Spleen (tissue), 7 donors: ENCODE results near the gene PEX14.

Experiments
- POLR2A ChIP-seq, 3 donors: fragments of 450-650 bp; IDR thresholded peaks; one replicate each; pipeline ENCODE4 v1.5.1; 2017; ENCODE audit warnings: antibody characterized with exemption in 3 of 3, mild to moderate bottlenecking in 1 of 3
- TF ChIP-seq, protein P1 (sequence below), 11 experiments: fragments of 200-600 bp in 7 of 11; fragments of 450-650 bp in 4 of 11; sonication (generic) in 4 of 11; IDR thresholded peaks in 8 of 11; conservative IDR thresholded peaks in 3 of 11; 1 replicate in 7 of 11; 2 replicates in 4 of 11; pipeline versions ENCODE4 v1.4.0 to v1.8.0; 2016 to 2021; ENCODE audit warnings: antibody characterized with exemption in 11 of 11, inconsistent platforms in 4 of 11, mild to moderate bottlenecking in 1 of 11
- donor health status: DM: no; HTN: no; CAD: no; lungs with moderate emphysema.
- donor health status: DM: no; HTN: no; CAD: no.
- donor health status: DM: no; HTN: no; CAD: no.

DNA sequence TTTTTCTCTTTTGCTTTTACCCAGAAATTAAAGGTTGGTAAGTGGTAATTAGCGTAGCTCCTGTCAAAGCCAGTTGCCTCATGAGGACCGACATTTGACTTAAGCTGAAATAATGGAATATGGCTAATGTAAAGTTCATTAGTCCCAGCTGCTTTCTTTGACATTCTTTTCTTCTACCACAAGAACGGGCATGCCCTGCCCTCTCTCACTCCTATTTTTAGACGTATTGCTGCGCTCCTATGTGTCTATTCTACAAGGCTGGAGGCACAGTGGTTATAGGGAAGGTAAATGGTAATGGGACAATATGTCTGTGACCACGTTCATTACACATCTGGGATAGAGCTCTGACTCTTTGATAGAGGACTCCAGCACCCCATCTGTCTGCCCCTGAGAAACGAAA lies 18.1 kb upstream of the PEX14 start:
- no peak for TF ChIP-seq POLR2A (IDR thresholded peaks at IDR 0.05)
- TF ChIP-seq, protein P1, sequence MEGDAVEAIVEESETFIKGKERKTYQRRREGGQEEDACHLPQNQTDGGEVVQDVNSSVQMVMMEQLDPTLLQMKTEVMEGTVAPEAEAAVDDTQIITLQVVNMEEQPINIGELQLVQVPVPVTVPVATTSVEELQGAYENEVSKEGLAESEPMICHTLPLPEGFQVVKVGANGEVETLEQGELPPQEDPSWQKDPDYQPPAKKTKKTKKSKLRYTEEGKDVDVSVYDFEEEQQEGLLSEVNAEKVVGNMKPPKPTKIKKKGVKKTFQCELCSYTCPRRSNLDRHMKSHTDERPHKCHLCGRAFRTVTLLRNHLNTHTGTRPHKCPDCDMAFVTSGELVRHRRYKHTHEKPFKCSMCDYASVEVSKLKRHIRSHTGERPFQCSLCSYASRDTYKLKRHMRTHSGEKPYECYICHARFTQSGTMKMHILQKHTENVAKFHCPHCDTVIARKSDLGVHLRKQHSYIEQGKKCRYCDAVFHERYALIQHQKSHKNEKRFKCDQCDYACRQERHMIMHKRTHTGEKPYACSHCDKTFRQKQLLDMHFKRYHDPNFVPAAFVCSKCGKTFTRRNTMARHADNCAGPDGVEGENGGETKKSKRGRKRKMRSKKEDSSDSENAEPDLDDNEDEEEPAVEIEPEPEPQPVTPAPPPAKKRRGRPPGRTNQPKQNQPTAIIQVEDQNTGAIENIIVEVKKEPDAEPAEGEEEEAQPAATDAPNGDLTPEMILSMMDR (IDR thresholded peaks at IDR 0.05 in 8 of 11, conservative IDR thresholded peaks at IDR 0.05 in 3 of 11), result no peak
